GM04504 (cell line): ENCODE measurements around the gene IL3RA.

Experiments
- DNase-seq: peaks from one replicate; pipeline ENCODE4 v3.0.0-alpha.2; 2012; ENCODE audit warnings: low read depth

The IL3RA gene

DNA sequence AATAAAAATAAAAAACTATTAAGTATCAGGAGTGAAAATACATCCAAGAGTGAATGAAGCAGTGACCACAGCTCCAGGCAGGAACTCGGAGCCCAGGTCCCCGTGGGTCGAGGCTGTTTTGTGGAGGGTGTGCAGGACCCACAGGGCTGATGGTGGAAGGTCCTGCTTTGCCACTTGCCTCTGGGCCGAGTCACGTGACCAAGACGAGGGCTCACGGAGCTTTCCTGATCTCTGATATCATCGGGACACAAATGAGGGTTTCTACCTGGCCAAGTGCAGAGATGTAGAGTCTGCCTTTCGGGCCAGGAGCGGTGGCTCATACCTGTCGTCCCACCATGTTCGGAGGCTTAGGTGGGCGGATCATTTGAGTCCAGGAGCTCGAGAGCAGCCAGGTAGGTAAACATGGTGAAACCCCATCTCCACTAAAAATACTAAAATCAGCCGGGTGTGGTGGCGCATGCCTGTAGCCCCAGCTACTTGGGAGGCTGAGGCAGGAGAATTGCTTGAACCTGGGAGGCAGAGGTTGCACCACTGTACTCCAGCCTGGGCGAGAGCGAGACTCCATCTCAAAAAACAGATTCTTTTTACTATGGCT lies 48.2 kb downstream of the IL3RA start:
- no peak for DNase-seq

DNA sequence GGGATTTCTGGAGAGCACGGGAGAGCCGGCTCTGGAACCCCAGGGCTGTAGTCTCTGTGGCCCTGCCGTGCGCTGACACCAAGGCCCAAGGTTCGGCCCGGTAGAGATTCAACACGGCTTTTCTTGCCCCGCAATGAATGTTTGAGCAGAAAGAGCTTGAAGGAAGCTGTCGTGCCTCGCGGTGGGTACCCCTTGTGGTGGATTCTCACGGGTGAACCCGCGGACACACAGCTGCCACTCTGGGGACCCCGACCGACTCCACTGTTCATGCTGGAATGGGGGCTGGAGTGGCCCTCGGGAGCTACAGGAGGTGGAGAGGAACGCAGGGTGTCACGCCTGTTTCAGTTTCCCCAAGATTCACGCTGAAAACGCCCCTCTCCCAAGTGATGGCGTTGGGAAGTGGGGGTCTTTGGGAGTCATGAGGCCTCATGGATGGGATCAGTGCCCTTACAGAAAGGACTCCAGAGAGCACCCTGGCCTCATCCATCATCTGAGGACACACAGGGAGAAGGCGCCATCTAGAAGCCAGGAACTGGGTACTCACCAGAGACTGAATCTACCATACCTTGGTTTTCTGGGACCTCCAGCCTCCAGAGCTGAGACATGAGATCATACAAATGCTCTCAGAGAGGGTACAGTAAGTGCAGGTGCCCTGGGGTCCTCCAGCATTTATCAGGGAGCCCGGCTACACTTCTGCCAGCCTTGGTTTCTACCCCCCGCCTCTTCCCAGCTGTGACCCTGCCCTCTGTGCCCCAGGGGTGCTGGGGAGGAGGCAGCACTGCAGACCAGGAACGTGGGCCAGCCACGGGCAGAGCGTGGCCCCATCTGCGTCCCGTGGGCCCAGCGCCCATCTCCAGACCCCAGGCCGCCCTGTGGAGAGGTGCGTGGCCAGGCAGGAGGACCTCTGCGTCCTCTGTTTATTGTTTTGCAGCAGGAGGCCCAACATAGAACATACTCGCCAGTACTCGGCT lies 49.0 kb downstream of the IL3RA start:
- DNase-seq, result no peak

DNA sequence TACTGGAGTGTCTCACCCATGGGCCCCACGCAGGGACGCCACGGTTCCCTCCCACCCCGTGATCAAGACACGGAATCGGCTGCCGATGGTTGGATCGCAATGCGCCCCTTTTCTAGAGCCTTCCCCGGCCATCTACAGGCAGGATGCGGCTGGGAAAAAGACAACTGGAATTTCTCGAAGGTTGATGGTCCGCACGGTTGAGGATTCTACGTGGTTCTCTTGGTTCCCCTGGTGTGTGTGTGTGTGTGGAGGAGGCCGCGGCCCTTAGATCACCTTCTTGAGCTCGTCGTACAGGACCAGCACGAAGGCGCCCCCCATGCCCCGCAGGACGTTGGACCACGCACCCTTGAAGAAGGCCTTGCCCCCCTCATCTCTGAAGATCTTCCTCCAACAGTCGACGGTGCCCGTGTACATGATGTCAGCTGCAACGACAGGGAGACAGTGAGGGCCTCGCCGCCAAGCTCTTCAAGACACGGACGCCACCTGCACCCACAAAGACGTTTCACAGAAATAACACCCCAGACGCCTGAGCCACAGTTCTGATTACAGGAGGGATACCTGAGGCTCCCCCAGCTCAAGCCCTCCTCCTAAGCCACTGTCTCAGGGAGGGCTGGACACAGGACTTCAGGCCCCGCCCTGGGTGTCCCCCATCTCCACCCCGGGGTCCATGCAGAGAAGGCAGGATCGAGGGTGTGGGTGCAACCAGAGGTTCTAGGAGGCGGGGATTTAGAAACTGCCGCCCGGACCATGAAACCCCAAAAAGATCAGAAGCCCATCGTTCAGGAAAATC lies 49.9 kb downstream of the IL3RA start:
- no peak for DNase-seq

DNA sequence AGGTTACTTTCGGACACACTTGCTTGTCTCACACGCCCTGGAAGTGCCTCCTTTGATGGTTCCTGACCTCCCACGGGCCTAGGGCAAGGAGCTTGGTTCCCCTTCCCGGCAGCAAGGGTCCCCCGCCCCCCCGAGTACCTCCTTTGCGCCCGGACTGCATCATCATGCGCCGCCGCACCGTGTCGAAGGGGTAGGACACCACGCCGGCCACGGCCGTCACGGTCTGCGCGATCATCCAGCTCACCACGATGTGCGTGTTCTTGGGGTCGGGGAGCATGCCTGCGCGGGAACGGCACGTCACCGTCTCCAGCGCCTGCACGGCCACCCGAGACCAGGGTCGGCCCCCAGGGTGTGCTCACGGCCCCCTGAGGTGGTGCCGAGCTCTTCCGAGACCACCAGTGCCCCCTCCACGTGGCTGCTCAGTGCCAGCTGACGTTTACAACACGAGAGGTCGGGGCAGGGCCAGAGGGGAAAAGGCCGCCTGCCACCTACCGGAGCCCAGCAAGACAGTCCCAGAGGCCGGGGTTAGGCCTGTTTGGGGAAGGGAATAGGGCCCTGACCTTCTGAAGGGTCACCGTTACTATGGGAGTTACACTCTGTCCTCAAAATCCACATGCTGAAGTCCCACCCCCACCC lies 50.7 kb downstream of the IL3RA start:
- no peak for DNase-seq

DNA sequence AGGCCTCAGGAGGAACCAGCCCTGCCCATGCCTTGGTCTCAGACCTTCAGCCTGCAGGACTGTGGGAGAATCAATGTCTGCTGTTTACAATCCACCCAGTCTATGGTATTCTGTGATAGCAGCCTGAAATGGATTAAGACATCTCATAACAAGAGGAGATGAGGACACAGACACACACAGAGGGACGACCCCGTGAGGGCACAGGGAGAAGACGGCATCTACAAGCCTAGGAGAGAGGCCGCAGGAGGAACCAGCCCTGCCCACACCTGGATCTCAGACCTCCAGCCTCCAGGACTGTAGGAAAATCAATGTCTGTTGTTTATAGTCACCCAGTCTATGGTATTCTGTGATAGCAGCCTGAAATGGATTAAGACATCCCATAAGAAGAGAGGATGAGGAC lies 52.1 kb downstream of the IL3RA start:
- DNase-seq, result no peak

DNA sequence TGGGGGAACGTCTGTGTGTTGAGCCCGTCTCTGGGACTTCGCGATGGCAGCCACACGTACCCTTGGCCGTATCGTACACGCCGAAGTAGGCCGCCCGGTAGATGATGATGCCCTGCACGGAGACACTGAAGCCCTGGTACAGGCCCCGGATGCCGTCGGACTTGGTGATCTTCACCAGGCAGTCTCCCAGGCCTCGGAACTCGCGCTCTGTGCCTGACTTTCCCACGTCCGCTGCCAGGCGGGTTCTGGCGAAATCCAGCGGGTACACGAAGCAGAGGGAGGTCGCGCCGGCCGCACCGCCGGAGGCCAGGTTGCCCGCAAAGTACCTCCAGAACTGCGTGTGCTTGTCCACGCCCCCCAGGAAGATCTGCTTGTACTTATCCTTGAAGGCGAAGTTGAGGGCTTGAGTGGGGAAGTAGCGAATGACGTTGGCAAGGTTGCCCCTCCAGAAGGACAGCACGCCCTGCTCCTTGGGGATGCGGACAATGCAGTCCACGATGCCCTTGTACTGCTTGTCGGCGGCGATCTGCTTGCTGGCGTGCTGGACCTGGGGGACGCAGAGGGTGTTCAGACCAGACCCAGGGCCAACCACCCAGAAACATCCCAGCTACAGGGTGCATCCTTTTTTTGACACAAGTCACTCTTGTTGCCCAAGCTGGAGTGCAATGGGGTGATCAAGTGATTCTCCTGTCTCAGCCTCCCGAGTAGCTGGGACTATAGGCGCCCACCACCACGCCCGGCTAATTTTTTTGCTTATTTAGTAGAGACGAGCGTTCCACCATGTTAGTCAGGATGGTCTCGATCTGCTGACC lies 52.8 kb downstream of the IL3RA start:
- DNase-seq, result no peak

DNA sequence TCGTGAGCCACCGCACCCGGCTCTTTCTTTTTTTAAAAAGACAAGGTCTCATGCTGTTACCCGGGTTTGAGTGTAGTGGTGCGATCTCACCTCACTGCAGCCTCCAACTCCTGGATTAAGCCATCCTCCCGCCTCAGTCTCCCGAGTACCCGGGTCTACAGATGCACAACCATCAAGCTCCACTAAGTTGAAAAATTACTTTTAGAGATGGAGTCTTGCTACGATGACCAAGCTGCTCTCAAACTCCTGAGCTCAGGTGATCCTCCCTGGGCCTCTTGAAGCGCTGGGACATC lies 53.4 kb downstream of the IL3RA start:
- no peak for DNase-seq

DNA sequence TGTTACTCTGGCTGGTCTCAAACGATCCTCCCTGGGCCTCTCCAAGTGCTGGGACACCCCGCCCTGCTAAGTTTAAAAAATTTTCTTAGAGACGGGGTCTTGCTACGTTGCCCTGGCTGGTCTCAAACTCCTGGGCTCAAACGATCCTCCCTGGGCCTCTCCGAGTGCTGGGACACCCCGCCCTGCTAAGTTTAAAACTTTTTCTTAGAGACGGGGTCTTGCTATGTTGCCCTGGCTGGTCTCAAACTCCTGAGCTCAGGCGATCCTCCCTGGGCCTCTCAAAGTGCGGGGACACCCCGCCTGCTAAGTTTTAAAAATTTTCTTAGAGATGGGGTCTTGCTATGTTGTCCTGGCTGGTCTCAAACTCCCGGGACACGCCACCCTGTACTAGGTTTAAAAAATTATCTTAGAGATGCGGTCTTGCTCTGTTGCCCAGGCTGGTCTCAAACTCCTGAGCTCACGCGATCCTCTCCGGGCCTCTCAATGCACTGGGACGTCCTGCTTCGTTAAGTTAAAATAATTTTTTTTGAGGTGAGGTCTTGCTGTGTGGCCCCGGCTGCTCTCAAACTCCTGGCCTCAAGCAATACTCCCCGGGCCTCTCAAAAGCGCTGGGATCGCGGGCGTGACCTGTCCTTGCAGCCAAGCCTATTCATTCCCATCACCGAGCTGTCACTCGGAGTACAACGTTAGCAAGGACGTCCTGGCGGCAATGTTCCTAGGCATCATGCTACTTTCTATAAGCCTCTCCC lies 54.2 kb downstream of the IL3RA start:
- no peak for DNase-seq

DNA sequence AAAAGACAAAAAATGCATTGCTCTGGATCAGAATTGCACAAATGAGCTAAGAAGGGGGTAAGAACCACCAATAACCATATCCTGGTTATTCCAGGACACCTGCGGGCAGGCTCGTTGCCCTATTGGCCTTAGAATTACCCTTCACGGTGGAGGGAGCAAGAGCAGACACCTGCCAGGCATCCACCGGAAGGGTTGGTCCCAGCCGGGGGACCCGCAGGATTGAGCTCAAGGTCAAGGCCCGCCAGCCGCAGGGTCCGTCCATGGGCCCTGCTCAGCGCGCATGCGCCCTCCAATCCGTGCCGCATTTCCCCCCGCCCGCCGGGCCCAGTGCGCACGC lies 54.8 kb downstream of the IL3RA start:
- DNase-seq, result no peak

DNA sequence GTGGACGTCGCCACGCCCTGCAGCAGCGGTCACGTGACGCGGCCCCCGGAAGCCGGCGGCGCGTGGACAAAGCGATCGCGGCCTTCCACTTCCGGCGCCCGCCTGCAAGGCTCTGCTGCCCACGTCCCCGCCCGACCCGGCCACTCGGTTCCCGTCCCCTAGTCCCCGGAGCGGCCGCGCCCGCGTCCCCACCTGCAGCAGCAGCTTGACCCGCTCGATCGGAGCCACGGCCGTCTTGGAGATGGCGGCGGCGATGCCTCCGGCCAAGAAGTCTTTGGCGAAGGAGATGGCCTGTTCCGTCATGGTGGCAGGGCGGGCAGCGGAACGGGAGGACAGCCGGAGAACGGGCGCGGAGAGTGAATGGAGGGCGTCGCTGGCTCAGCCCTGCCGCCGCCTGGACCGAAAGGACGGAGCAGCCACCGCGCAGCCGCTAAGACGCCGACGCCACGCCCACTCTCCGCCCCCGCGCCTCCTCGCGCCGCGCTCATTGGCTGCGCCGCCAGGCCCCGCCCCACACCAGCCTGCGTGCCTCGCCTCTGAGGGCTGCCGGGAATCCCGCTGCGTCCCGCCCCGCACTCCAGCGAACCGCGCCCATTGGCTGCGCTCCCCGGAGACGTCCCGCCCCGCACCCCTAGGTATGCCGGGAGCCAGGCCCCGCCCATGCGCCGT lies 55.3 kb downstream of the IL3RA start, which contains the start of gene SLC25A6:
Gene SLC25A6, minus strand, starts transcription at position 407 of the 669 bp plus-strand sequence. Its CDS starts 104 bp downstream, at position 303.
- peak; percentile 93 for DNase-seq

DNA sequence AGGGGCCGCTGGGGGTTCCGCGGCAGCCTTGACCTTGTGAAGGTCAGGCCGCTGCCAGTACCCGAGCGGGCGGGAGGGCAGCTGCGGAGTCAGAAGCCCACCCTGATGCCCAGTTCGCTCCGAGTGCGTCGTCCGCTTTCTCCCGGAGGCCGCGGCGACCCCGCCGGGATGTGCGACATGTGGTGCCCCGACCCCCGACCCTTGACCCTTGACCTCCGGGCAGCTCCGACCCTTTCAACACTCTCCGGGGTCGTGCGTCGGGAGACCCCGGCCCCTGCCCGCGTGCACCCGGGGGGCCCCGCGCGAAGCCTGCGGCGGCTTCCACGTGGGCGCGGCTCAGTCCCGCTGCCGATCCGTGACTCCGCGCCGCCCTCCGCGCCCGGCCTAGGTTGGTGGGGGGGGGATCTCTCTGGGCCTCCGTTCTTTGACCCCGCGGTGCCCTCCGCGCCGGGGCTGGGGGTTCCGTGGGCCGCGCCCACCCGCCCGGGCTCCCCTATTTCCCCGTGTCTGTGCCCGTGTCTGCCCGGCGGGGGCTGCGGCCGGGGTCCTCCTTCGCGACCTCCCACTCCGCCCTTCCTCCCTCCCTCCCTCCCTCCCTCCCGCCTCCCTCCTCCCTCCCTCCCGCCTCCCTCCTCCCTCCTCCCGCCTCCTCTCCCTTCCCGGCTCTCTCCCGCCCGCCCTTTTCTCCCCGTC lies 55.9 kb downstream of the IL3RA start:
- peak; percentile 23 for DNase-seq

DNA sequence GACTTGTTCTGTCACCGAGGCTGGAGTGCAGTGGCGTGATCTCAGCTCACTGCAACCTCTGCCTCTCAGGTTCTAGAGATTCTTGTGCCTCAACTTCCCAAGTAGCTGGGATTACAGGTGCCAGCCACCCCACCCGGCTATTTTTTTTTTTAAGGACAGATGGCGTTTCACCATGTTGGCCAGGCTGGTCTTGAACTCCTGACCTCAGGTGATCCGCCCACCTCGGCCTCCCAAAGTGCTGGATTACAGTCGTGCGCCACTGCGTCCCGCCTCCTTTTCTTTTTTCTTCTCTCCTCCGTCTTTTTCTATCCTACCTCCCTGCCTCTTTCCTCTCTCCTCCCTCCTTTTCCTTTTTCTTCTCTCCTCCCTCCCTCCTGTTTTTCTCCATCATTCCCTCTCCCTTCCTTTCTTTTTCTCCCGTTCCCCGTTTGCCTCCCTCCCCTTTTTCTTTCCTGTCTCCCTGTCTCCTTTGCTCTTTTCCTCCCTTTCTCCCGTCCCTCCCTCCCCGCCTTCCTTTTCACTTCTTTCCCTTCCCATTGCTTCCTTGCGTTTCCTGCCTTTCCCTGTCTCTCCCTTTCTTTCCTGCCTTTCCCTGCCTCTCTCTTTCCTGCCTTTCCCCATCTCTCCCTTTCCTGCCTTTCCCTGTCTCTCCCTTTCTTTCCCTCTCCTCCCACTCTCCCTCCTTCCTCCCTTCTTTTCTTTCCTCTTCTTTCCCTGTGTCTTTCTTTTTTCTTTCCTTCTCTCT lies 57.5 kb downstream of the IL3RA start:
- no peak for DNase-seq

DNA sequence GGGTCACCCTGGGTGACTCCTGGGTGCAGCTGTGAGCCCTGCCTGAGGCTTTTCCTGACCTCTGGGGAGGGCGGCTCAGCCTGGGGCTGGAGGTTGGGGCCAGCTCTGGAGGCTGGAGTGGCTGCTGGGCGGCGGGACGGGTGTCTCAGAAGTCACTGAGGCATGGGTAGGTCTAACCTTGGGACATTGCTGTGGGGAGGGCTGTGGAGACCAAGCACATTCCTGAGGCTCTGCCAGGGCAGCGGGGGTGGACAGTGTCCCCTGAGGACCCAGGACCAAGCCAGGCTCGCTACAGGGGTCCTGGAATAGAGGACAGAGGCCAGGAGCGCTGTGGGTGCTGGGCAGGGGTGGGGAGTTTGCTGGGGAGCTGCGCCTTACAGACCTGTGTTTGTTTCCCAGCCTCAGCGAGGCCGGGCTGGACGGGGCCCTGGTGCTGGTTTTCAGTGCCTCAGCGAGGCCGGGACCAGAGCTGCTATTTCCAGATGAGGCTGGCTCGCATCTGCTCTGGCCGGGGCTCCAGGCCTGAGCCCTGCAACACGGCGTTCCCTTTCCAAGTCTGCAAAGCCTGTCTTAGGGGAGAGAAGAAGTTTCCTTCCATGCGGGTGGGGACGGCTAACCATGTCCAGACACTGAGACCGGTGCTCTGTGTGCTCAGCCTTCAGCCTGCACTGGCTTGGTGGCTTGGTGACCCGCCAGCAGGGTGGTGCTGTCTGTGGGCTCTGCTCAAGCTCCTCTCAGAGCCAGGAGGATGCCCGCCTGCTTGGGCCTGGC lies 58.3 kb downstream of the IL3RA start:
- no peak for DNase-seq

DNA sequence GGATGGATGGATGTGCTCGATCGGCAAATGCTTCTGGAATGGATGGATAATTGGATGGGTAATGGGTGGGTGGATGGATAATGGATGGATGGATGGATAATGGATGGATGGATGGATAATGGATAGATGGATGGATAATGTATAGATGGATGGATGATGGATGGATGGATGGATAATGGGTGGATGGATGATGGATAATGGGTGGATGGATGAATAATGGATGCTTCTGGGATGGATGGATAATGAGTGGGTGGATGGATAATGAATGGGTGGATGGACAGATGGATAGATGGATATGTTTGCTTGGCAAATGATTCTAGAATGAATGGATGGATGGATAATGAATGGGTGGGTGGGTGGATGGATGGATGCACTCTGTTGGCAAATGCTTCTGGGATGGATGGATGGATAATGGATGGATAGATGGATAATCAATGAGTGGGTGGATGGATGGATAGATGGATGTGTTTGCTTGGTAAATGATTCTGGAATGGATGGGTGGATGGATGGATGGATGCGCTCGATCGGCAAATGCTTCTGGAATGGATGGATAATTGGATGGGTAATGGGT lies 59.1 kb downstream of the IL3RA start:
- DNase-seq, result no peak

DNA sequence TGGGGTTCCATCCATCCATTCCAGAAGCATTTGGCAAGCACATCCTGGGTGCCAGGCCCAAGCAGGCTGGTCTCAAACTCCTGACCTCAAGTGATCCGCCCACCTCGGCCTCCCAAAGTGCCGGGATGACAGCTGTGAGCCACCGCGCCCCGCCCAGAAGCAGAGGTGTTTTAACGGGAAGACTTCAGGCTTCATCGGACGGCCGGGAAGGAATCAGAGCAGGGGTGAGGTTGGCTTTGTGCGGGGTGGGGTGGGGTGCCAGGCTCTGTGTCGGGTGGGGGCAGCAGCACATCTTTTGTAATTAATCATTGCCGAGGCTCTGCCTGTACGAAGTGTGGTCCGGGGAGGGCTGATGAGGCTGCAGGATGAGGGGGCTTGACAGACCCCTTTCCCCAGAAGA lies 60.4 kb downstream of the IL3RA start:
- no peak for DNase-seq

DNA sequence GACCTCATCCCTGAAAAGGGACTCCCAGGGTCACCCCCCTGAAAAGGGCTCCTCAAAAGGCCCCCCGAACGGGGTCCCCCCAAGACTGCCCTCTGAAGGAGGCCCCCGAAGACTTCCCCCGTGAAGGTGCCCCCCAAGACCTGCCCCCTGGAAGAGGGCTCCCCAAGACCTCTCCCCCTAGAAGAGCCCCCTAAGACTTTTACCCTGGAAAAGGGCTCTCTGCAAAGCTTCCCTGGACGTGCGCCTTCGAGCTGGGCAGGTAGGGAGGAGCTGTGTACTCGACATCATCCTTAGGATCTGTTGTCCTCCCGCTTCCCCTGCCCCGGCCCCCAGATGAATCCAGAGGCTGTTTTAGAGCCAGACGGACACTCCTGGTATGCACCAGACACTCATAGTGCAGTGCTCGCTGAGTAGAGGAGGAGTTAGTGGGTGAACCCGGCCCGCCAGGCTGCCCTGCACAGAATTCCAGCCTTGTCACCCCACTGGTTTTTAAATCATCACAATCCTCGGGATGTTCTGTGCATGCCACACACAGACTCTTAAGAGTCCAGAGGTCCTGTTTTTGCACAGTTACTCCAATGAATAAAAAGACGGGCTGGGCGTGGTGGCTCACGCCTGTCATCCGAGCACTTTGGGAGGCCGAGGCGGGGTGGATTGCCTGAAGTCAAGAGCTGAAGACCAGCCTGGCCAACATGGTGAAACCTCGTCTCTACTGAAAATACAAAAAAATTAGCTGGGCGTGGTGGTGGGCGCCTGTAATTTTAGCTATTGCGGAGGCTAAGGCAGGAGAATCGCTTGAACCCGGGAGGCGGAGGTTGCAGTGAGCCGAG lies 61.1 kb downstream of the IL3RA start:
- DNase-seq, result no peak
